K562 (cell line): ENCODE results near the gene SMIM10L1. TPM values are rescaled to one million over a fixed set of nuclear protein-coding genes. Genes with fewer than 3 reads are reported as not detected.

Source experiments
- ATAC-seq: fragments of 200-7000 bp; cut with Tn5 transposase; 3 replicates; pipeline ENCODE4 v1.9.1; 2020; ENCODE audit warnings: moderate library complexity
- BruUV-seq: library from RNA; stranded (reverse); fragments of 400-500 nt; replicated peaks from 2 replicates; lab custom pipeline; 2021; lab: Mats Ljungman, UMichigan
- CTCF ChIA-PET: fragments of 300-600 bp; formaldehyde crosslinking; extraction: SDS; loops from one replicate; lab custom pipeline; 2021; ENCODE audit warnings: low intra/inter-chr PET ratio; lab: Yijun Ruan, JAX
- POLR2A ChIA-PET: fragments of 300-600, 350-650 bp; sonication (Branson Sonifier 250); formaldehyde crosslinking; extraction: SDS; loops from one replicate; lab custom pipeline; 2021; ENCODE audit warnings: antibody characterized with exemption, inconsistent platforms; lab: Yijun Ruan, JAX
- DNase-seq, 4 experiments: peaks; one replicate each; pipeline versions ENCODE4 v3.0.0 to v3.0.0-alpha.2; 2011 to 2018; ENCODE audit warnings: low spot score in 3 of 4, mixed read lengths in 3 of 4; ENCODE audit errors: extremely low read depth in 1 of 4
- FAIRE-seq: peaks from 2 replicates; lab custom pipeline; 2011; peaks lifted over from hg19 to GRCh38; lab: Jason Lieb, UNC
- H2AFZ ChIP-seq: 2 replicates; pipeline ENCODE4 v1.6.0; 2011; ENCODE audit warnings: low read depth, low read length, control low read depth, inconsistent platforms
- H3K27ac ChIP-seq: fragments of 200-600 bp; 3 replicates; pipeline ENCODE4 v1.8.0; 2011; ENCODE audit warnings: low read depth, mild to moderate bottlenecking, control low read depth, inconsistent platforms, low read length, moderate library complexity, mixed read lengths; ENCODE audit errors: extremely low read depth
- H3K27me3 ChIP-seq, 2 experiments: fragments of 300-600 bp in 1 of 2; 2 replicates in 1 of 2; 3 replicates in 1 of 2; pipeline versions ENCODE4 v1.6.0 to v1.8.0; 2011; ENCODE audit warnings: inconsistent platforms in 2 of 2, low read length in 2 of 2, mild to moderate bottlenecking in 1 of 2, mixed read lengths in 1 of 2, moderate library complexity in 1 of 2; ENCODE audit not compliant: control insufficient read depth in 2 of 2, insufficient read depth in 2 of 2
- H3K36me3 ChIP-seq: fragments of 300-600 bp; 3 replicates; pipeline ENCODE4 v1.8.0; 2011; ENCODE audit warnings: mild to moderate bottlenecking, low read length, inconsistent platforms; ENCODE audit not compliant: control insufficient read depth, insufficient read depth
- H3K4me1 ChIP-seq, 2 experiments: fragments of 200-600 bp in 1 of 2; replicated peaks in 1 of 2; 2 replicates in 1 of 2; 3 replicates in 1 of 2; pipeline versions ENCODE4 v1.5.1 to v1.8.0; 2011; ENCODE audit warnings: inconsistent platforms in 2 of 2, low read length in 2 of 2, mild to moderate bottlenecking in 1 of 2, mixed read lengths in 1 of 2, moderate library complexity in 1 of 2; ENCODE audit not compliant: control insufficient read depth in 2 of 2, insufficient read depth in 2 of 2
- H3K4me2 ChIP-seq: 2 replicates; pipeline ENCODE4 v1.6.1; 2011; ENCODE audit warnings: low read length, control low read depth, inconsistent platforms, mixed read lengths; ENCODE audit not compliant: insufficient read depth
- H3K4me3 ChIP-seq: fragments of 200-600 bp; sonication (generic), shearing (Covaris generic); 2 replicates; pipeline ENCODE4 v1.5.1; 2016; ENCODE audit warnings: control low read depth, inconsistent platforms
- H3K79me2 ChIP-seq: fragments of 200-600 bp; 3 replicates; pipeline ENCODE4 v1.8.0; 2011; ENCODE audit warnings: low read length, inconsistent platforms; ENCODE audit not compliant: control insufficient read depth, insufficient read depth
- H3K9ac ChIP-seq, 2 experiments: 2 replicates each; pipeline versions ENCODE4 v1.6.0 to v1.6.1; 2011; ENCODE audit warnings: low read depth in 2 of 2, low read length in 2 of 2, control low read depth in 1 of 2, inconsistent platforms in 1 of 2, mild to moderate bottlenecking in 1 of 2, mixed read lengths in 1 of 2; ENCODE audit not compliant: insufficient read depth in 1 of 2
- H3K9me1 ChIP-seq: one replicate; pipeline ENCODE4 v1.6.0; 2011; ENCODE audit warnings: inconsistent platforms, mild to moderate bottlenecking, low read length, moderate library complexity; ENCODE audit not compliant: control insufficient read depth, insufficient read depth
- H3K9me3 ChIP-seq: replicated peaks from 2 replicates; pipeline ENCODE4 v1.5.1; 2011; ENCODE audit warnings: low read depth, low read length, inconsistent platforms; ENCODE audit not compliant: control insufficient read depth, insufficient read depth
- H4K20me1 ChIP-seq: replicated peaks from 2 replicates; pipeline ENCODE4 v1.6.1; 2011; ENCODE audit warnings: low read length, inconsistent platforms, mixed read lengths; ENCODE audit not compliant: control insufficient read depth, insufficient read depth
- ASH1L ChIP-seq: fragments of 450-650 bp; IDR thresholded peaks from 2 replicates; pipeline ENCODE4 v1.6.1; 2018; ENCODE audit warnings: borderline replicate concordance, mild to moderate bottlenecking, low read depth; ENCODE audit not compliant: partially characterized antibody
- HMBOX1 ChIP-seq: sonication (generic); IDR thresholded peaks from 2 replicates; pipeline ENCODE4 v1.6.1; 2016
- IRF2 ChIP-seq: sonication (generic); formaldehyde crosslinking; IDR thresholded peaks from 2 replicates; pipeline ENCODE4 v1.8.1; 2022; ENCODE audit warnings: mild to moderate bottlenecking, missing genetic modification reagents
- SFPQ ChIP-seq: fragments of 200-400 bp; formaldehyde crosslinking; IDR thresholded peaks from 2 replicates; pipeline ENCODE4 v1.6.1; 2017; ENCODE audit warnings: mild to moderate bottlenecking, low read depth, low read length, moderate library complexity
- in situ Hi-C: fragments of 300-500 bp; cut with MboI; formaldehyde crosslinking; loops from 4 replicates; pipeline ENCODE4 v1.15.0; 2018; ENCODE audit warnings: inconsistent platforms, mixed read lengths
- intact Hi-C: fragments of 100-400 bp; cut with micrococcal nuclease; formaldehyde crosslinking; loops from 2 replicates; pipeline ENCODE4 v1.14.2; 2022
- polyA plus RNA-seq, 8 experiments: library from polyadenylated mRNA; depleted of rRNA in 4 of 8; stranded (reverse) in 5 of 8; unstranded in 3 of 8; fragments of >200 nt; fragmentation: Nextera tagmentation in 2 of 8; fragmentation: Illumina TruSeq in 1 of 8; extraction: Ambion mirVana in 2 of 8; extraction: Trizol in 1 of 8; gene quantifications; 2 replicates each; pipeline versions ENCODE4 v1.2.1 to v1.2.3, GENCODE V29; 2011 to 2014; ENCODE audit warnings: inconsistent platforms in 1 of 8, missing spikeins in 1 of 8
- total RNA-seq, 7 experiments: library from RNA; depleted of rRNA in 6 of 7; stranded (reverse); fragments of >200 nt in 6 of 7; fragmentation: Illumina TruSeq in 2 of 7; extraction: Trizol in 2 of 7; gene quantifications; 2 replicates each; pipeline versions ENCODE4 v1.2.1 to v1.2.3, GENCODE V29; 2011 to 2021; ENCODE audit warnings: low replicate concordance in 1 of 7
- TF ChIP-seq, protein P1 (sequence below): sonication (generic); formaldehyde crosslinking; IDR thresholded peaks from 2 replicates; pipeline ENCODE4 v1.8.1; 2023; ENCODE audit warnings: mild to moderate bottlenecking, missing genetic modification reagents

The SMIM10L1 gene
- total and polyA plus RNA-seq, 9 of the 15 experiments (the other 6 are each of a cell fraction or from before 2014, with no cell fraction given): 3.0 to 12.1 (median 9.0) TPM

DNA sequence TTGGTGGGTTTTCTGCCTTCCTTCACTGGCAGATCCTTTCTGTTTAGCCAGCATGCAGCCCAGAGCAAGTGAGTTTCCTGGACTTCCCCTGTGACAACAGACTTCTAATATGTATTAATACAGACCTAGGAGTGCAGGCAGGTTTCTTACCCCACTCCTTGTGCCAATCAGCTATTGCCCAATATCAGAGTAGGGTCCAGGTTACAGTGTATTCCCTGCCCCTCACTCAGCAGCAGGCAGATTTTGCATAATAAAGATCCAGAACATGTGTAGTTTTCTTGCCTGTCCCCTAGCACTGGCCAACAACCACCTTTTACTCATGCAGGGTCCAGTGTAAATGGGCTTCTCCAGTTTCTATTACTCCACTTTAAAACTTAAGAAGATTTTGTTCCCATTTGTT lies 4.7 kb upstream of the SMIM10L1 start:
- ChIA-PET POLR2A (no interaction called here), CTCF (no interaction called here)
- H3K9me3 ChIP-seq: no peaks in the 10 kb centered on the region
- intact Hi-C loops (no loop called here), in situ Hi-C loops (no loop called here)
- H3K4me3 ChIP-seq: no peak overlapping the region
- BruUV-seq: no TSS peak
- no peak overlapping the region for H3K4me2 ChIP-seq
- H3K4me1 ChIP-seq: peaks cover 6 to 11% of the 10 kb centered on the region in 2 experiments; a peak in 4 of 5 replicates
- ATAC-seq (no peak), DNase-seq (no peak), FAIRE-seq (no peak)
- peaks cover 58% of the 10 kb centered on the region; the same call in 2 of the 3 replicates for H3K36me3 ChIP-seq
- no peaks in the 10 kb centered on the region for H3K27me3 ChIP-seq
- H3K9me1 ChIP-seq: no peaks in the 10 kb centered on the region
- H3K9ac ChIP-seq: no peak overlapping the region
- H3K27ac ChIP-seq: no peak overlapping the region
- H4K20me1 ChIP-seq: 0 out of 2 replicates have a peak, but pooled peaks cover 5% of the 10 kb centered on the region
- peaks cover 95% of the 10 kb centered on the region for H3K79me2 ChIP-seq
- no peak overlapping the region for H2AFZ ChIP-seq
- no peak for TF ChIP-seq IRF2 (CRISPR knock-in tag)
- no peak for TF ChIP-seq SFPQ
- no peak for TF ChIP-seq ASH1L
- TF ChIP-seq, protein P1, sequence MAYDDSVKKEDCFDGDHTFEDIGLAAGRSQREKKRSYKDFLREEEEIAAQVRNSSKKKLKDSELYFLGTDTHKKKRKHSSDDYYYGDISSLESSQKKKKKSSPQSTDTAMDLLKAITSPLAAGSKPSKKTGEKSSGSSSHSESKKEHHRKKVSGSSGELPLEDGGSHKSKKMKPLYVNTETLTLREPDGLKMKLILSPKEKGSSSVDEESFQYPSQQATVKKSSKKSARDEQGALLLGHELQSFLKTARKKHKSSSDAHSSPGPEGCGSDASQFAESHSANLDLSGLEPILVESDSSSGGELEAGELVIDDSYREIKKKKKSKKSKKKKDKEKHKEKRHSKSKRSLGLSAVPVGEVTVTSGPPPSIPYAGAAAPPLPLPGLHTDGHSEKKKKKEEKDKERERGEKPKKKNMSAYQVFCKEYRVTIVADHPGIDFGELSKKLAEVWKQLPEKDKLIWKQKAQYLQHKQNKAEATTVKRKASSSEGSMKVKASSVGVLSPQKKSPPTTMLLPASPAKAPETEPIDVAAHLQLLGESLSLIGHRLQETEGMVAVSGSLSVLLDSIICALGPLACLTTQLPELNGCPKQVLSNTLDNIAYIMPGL (CRISPR knock-in tag): no peak
- no peak for TF ChIP-seq HMBOX1
